HTR-8/SVneo (cell line): ENCODE data around the gene PTPRG.

ENCODE experiments used
- DNase-seq: peaks from one replicate; pipeline ENCODE4 v3.0.0; 2011; ENCODE audit warnings: low spot score, mixed read lengths; ENCODE audit not compliant: insufficient read length
- FAIRE-seq: peaks from 2 replicates; lab custom pipeline; 2011; peaks lifted over from hg19 to GRCh38; lab: Jason Lieb, UNC

The PTPRG gene

DNA sequence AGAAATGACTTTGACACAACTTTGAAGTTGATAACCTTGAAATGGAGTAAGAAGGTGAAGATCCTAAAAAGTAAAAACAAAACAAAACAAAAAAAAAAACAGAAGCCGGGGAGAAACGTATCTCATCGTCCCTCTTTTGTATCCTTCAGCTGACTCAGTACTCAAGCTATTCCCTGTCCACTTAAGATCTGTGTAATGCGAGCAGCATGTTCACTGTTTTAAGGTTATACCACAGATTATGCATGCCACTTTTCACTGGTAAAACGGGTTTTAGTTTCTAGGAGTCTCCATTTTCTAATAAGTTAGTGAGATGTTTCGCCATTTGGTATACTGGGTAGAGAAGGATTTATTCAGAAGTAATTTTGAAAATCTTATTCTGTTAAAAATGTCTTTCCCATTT lies 487.7 kb downstream of the PTPRG start:
- FAIRE-seq (no peak), DNase-seq (no peak)

DNA sequence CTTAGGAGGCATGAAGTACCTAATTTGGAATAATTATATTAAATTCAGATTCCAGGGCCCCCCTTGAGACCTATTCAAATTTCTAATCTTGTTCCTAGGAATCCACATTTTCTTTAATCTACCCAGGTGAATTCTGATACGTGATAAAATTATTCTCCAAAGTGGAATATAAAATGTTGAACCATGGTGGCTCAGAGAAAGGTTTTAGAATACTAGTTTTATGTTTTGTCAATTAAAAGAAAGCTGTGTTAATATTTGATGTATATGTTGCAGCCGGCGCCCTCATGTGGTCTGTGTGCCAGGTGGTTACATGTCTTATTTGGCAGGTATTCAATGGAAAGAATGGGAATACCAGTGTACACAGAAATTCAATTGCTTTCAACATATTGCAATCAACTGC lies 490.1 kb downstream of the PTPRG start:
- no peak for DNase-seq
- FAIRE-seq, result no peak

DNA sequence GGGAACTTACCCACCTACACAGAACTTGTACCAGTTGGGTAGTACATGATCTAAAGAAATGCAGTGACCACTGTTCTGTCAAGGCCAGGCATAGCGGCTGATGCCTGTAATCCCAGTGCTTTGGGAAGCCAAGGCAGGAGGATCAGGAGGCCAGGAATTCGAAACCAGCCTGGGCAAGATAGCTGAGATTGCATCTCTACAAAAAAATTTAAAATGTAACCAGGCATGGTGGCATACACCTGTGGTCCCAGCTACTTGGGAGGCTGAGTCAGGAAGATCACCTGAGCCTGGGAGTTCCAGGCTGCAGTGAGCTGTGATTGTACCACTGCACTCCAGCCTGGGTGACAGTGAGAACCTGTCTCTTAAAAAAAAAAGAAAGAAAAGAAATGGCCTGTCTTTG lies 491.0 kb downstream of the PTPRG start:
- no peak for FAIRE-seq
- no peak for DNase-seq

DNA sequence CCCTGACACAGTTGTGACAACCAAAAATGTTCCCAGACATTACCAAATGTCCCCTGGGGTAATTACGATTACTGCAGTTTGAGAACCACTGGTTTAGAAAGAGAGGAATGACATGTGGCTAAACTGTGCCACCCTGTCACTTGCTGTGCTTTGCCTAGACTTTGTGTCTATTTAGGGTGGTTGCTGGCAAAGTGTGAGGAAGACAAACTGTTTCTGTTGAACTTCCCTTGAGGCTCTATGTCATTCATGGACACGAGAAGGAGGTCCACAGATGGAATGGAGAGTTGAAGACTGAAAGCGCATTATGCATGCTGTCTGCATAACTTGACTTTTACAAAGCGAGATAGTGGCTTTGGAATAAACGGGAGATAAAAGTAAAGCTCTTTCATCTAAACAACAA lies 495.3 kb downstream of the PTPRG start:
- FAIRE-seq, result no peak
- DNase-seq, result no peak

DNA sequence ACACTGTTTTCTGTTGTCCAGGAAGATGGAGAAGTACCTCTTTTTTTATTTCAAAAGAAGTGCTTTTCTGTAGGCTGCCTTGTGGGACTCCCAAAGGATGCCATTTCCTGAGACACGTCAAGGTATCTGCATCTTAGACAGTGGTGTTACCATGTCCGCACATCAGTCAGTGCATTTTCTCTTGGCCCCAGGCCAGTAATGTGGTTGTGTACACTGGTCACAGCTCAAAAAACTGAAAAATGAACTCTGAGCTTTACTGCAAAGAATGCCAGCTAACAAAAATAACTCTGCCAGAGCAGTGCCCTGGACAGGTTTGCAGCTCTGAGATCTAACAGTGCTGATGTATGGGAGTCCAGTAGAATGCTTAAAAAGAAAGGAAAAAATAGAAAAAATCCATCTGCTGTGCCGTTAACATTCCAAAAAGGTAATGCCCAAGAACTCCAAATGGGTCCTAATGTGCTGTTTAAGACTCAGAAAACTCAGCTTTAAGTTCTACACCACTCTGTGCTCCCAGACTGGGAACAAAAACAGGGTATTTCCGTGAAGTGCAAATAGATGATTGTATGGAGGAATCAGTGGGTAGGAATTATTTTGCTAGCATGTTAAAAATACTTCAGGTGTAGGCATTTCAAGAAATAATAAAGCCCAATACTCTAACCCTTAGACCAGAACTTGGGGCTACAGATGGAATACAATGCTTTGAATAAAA lies 496.1 kb downstream of the PTPRG start:
- no peak for FAIRE-seq
- DNase-seq, result no peak

DNA sequence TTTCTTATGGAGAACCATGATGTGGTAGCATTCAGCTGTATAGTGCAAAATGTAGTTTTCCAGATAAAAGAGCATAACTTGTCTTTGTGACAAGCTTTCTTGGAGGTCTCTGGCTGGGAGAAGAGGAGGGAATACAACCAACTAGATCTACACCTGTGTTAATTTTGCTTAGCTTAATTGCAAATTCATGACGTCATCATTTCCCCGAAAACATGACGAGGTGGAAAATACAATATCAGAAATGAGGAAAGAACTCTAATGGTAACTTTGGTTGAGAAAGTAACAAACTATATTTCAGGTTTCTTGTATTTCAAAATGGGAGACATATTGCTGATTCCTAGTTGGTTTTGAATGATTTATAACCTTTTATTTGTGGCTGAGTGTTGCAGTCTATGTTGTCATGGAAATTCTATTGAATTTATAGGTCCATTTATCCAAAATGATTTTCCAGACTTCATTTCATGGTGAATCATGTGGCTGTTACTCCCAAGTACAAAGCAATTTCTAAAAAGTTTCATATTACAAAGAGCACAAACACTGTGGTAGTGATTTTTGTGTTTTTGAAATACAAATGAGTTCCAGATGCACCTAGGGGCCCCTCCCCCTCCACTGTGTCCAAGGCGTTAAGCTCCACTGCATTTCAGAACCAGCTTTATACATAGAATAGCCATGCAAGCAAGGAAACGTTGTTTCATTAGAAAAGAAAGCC lies 504.8 kb downstream of the PTPRG start:
- no peak for DNase-seq
- no peak for FAIRE-seq

DNA sequence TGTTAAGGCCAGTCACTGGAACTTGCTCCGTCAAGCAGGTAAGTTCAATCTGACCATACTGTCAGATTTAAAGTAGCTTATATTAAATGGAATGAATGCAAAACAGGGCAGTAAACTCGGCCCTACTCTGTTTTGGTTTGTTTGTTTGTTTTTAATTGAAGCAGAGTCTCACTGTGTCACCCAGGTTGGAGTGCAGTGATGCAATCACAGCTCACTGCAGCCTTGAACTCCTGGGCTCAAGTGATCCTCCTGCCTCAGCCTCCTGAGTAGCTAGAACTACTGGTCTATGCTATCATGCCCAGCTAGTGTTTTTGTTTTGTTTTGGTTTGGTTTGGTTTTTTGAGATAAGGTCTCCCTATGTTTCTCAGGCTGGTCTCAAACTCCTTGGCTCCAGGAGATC lies 507.0 kb downstream of the PTPRG start:
- no peak for FAIRE-seq
- DNase-seq, result no peak

DNA sequence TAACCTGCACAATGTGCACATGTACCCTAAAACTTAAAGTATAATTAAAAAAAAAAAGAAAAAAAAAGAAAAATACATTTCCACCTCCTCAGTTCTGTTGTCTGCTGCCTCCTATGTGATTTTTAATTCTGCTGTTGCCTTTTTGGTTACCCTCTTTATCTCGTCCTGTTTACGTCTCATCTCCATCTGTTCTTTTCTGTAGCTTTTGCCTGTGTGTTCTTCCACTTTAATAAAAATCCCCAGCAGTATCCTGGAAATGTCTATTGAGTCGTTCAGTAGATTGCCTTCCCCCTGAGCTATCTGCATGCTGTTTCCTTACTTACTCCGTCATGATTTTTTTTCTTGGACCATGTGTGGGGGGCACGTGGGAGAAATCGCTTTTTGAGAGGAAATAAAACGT lies 509.5 kb downstream of the PTPRG start:
- FAIRE-seq (no peak), DNase-seq (no peak)

DNA sequence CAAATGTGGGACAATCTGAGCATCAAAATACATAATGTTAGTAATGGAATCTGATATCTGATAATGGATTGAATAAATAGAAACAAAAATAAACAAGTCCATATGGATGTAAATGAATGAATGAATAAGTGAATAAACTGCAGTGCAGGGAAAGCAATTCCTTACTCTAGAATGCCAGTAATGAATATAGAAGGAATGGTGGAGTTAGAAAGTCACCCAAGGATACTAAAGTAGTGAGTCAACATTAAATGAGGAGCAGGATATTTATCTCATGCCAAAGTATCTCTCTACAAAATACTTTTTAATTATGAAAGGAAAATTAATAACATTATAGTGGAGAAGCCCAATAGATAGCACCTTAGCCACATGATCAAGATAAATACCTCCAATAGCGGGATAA lies 511.7 kb downstream of the PTPRG start:
- no peak for FAIRE-seq
- DNase-seq, result no peak

DNA sequence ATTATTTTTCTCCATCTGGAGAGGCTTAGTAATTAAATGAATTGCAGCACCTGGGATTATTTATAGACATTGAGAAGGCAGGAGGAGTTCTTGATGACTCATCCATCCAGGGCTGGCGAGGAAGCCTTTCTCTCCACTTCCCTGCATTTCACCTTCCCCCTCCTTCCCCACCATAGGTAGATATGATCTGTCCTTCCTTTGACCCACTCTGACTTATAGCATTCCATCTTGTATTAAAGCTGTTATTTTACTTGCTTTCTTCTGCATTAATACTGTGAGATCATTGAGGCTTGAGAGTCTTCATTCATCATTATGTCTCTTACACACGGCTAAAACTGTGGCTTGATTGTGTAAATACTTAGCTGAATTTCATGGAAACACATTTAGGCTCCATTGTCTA lies 523.2 kb downstream of the PTPRG start:
- DNase-seq (no peak), FAIRE-seq (no peak)

DNA sequence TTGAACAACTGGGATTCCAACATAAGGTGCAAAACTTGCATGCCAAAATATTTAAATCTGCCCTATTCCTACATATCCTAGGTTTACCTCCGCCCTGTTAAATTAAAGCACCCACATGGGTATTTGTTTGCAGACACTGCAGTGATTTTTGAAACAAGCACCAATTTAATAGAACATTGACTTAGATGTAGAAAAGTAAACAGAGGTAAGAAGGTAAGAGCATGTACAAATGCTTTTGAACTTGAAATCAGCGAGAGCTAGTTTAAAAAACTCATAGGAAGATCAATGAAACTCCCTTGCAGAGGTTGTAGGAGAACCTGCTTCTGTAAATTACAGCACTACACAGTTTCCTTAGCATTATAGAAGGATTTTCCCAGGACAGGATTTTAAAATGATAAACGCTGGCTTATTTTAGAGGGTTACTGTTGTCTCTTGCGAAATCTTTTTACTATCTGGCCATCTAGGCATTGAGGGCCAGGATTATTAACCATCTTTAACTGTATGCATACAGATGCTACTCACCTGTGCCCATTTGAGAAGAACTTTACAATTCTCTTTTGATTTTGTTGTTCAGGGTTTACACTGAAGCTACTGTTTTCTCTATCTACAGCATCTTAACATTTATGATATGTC lies 527.2 kb downstream of the PTPRG start:
- DNase-seq (no peak), FAIRE-seq (no peak)

DNA sequence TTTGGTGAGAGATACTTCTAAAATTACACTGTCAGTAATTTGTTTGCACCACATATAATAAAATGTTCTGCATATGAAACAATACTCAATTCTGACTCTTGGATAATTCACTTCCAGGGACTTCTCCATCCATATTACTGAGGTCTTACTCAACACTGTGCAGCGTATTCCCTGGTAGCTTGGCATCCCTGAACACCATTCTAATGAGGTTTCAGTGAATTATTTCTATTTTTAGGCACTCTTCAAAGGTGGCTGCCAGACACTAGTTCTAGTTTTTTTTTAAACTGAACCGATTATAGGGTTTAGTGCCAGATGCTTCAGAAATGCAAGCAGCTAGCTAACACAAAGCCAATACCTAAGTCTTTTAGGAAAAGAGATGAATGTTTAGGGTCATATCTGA lies 528.7 kb downstream of the PTPRG start:
- no peak for FAIRE-seq

DNA sequence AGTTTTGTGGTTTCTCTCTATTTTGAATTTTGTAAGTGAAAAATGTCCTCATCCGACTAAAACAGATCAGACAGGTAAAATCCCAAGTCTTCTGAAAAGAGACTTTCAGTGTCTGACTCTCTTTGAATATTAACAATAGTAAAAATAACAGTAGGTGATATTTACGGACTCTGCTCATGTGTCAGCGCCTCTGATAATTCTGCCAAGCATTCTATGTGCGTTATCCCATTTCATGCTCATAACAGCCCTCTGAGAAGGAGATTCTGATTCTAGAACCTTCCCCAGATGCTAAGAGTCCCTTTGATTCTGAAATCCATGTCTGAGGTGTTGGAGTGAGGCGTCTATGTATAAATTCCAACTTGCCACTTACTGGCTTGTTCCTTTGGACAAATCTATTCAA lies 529.1 kb downstream of the PTPRG start:
- FAIRE-seq (no peak), DNase-seq (no peak)

More for the DNA sequence above, 528.7 kb downstream of the PTPRG start:
- DNase-seq, result no peak

DNA sequence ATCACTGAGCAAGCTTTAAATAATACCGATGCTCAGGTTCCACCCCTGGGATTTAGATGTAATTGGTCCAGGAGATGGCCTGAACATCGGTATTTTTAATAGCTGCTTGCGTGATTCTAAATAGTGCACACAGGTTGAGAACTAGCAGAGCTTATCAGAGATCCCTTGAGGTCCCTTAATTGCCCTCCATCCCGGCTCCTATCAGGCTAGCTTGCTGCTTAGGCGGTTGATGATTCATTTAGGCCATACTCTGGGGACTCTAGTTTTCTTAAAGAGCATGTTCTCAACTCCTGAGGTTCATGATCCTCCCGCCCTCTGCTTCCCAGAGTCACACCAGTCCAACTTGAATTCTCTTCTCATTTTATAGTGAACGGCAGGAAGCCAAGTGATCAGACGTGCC lies 531.7 kb downstream of the PTPRG start:
- DNase-seq (no peak), FAIRE-seq (no peak)

DNA sequence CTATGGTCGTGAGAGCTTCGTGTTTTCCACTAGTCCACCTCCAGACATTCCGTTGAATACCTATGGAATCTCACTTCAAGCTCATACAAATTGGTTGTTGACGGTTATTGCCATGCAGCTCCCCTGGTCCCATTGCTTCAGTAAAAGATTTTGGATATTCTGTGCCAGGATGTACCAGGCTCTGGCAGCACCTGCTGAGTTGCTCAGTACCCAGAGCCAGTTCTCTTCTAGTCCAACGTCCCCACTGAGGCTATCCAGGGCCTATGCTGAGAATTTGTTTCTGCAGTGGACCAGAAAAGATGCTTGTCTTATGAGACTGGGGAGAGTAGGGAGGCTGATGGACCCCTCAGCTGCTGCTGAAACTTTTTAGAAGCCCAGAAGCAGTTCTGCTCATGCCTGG lies 533.1 kb downstream of the PTPRG start:
- FAIRE-seq (no peak), DNase-seq (no peak)

DNA sequence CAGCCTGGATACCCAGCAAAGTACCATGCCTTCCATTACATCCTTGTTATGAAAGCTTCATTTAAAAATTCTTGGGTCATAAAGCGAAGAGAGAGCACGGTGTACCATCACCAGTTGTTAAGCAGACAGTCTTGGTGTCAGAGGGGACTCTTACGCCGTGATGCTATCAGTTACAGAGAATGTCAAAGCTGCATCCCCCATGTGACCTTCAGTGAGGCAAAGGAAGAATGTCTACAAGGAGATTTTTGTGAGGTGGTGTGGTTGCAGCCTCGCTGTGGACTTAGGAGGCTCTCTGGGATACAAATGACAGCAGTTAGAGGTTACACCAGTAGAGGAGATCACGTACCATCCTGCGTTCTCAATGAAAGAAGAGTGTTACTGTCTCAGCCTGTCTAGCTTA lies 533.7 kb downstream of the PTPRG start:
- no peak for FAIRE-seq
- no peak for DNase-seq

DNA sequence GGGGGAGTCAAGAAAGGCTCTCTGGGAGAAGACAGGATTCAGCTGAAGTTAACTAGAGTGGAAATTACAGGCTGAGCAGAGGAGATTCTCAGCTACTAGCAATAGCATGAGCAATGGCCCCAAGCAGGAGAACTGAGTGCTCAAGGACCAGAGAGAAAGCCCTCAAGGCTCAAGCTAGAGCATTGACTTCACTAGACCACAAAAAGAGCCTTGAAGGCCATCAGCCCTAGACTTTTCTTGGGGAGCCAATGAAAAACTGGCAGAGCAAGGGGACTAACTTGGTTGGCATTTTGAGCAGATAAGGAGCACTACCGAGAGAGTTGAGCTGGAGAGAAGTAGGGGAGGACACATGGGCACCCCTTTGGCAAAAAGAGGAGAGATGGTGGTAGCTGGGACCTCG lies 534.4 kb downstream of the PTPRG start:
- FAIRE-seq (no peak), DNase-seq (no peak)

DNA sequence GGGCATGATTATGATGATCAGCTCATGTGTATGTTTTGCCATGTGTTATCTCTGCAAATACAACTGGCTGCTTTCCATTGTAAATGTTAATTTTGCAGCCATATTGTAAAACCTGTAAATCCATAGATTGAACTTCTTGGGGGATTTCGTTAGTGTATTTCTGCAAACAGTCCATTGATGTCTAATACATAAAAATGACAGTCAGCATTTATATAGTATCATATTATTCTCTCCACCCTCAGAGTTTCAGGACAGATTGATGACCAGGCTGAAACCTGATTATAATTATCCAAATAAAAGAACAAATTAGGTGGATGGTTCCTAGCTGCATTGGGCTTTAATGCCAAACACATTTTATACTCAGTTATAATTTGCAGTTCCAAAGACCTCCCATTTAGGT lies 535.1 kb downstream of the PTPRG start:
- FAIRE-seq, result no peak
- no peak for DNase-seq

DNA sequence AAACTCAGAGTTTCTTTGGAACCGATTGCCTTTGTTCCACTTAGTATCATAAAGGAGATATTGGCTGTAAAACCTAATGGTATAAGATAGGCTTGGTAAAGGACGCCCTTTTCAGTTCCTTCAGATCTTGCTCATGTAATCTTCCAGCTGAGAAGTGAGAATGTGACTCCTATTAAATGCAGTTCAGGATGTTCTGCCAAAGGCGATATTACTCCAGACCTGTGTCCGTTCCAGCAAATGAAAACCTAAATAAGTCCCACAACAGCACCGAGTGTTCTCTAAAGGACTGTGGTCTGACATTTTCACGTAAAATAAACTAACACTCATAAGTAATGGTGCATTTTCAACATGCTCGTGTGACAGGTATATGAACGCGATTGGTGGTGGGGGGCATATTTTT lies 535.8 kb downstream of the PTPRG start:
- DNase-seq (no peak), FAIRE-seq (no peak)

DNA sequence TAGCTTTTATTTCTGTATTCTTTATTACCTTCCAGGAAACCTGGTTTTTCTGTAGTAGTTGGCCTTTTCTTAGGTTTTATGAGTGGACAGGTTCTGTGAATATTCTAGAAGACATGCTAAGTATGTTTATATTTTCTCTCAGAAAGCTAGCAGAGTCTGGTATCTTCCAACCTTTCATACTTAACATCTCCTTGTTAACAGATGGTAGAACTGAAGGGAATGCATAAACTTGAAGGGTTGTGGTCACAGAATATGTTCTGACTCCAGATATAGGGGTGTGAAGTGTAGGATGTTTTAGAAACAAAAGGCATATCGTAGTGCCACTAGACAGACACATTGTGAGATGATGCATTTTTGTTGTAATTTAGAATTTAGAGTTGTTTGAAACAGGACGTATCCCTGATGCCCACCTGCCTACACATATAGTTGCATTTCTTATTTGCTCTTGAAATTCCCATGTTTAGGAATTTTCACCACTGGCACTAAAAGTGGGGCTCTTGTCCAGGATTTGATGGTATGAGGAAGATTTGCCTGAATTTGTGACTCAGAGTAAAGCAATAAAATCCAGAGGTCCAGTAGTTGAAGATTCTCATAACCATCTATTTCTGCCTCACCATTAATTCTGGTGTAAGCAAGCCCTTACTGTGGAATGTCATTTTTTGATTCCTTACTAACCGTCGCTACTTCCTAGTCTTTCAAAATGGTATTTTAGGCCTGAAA lies 537.4 kb downstream of the PTPRG start:
- DNase-seq (no peak), FAIRE-seq (no peak)
